Measurements from ENCODE around the gene WNT7A.

Gene WNT7A

DNA sequence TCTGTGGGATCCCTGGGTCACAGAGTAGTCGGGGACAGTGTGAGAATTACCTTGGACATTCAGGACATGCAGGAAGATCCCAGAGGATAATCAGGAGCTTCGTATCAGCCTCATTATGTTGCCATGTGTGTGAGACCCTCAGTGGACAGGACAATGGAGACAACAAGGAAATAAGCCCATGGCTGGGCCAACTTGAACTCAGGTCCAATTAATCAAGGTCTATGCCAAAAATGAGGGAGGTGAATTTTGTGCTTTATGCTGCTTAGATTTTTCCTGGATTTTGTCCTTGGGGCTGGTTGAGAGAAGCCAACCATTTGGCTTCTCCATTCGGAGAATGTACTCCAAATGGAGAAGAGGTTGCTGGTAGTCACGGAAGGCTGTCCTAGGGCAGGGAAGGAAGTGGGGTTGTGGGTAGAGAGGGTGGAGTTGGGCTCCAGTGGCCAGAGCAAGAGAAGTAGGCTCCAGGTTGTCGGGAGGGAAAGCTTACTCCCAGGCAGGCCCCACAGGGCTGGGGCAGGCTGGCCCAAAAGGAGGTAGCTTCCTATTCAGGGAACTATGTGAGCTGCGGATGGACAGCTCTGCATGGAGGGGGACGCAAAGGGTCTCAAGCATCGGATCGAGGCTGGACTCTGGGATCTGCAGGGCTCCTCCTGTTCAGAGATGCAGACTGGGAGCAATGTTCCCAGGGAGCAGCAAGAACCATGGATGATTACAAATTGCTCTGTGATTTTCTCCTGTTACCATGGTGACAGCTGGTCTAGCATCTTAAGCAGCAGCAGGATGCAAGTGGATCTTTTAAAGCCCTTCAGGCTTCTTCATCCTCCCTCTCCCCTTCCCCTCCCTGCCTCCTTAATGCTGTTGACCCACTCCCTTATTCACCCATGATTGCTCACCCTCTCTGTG lies 91.1 kb downstream of the WNT7A start:
- no peaks in the 10 kb centered on the region for H4K20me1 ChIP-seq (ENCODE audit: insufficient read depth, low read length)

DNA sequence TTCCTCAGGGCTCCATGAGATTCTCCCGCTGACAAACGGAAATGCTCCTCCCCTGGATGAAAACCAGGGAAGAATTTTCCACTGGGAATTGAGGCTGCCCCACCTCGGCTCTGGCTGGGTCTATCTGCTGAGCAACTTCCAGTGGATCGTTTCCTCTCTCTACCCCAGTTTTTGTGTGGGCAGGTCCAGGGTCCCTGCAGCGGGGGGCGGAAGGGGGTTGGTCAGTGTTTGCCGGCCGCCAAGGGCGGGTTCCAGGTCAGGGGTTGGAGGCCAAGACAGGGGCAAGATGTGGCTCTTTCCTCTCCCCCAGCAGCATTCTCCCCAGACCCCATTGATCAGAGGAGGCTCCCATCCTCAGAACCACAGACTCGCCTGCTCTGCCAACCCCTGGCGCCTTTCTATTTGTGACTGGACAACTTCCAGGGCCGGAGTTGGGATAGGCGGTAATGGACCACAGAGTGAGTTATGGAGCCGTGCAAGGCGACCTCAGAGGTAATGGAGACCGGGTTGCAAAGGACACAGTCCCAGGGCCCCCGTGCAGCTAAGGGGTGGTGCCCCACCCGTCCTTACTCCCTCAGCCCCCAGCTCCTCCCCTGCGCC lies 92.2 kb downstream of the WNT7A start:
- no peak overlapping the region for H3K4me3 ChIP-seq (ENCODE audit: low read depth, low read length, poor library complexity, severe bottlenecking)
- no peaks in the 10 kb centered on the region for H3K79me2 ChIP-seq (ENCODE audit: insufficient read depth, low read length)
- H3K9me3 ChIP-seq (ENCODE audit: low read length): no peaks in the 10 kb centered on the region
- H3K27me3 ChIP-seq (ENCODE audit: insufficient read depth, low read length): peaks cover 3% of the 10 kb centered on the region; the same call in 1 of the 2 replicates
- no peaks in the 10 kb centered on the region for H3K9me2 ChIP-seq (ENCODE audit: low read depth, low read length)
- H2AFZ ChIP-seq (ENCODE audit: low read length): no peak overlapping the region
- TF ChIP-seq EZH2 (IDR thresholded peaks at IDR 0.05; ENCODE audit: borderline replicate concordance, low read length): no peak
- TF ChIP-seq, protein P1, sequence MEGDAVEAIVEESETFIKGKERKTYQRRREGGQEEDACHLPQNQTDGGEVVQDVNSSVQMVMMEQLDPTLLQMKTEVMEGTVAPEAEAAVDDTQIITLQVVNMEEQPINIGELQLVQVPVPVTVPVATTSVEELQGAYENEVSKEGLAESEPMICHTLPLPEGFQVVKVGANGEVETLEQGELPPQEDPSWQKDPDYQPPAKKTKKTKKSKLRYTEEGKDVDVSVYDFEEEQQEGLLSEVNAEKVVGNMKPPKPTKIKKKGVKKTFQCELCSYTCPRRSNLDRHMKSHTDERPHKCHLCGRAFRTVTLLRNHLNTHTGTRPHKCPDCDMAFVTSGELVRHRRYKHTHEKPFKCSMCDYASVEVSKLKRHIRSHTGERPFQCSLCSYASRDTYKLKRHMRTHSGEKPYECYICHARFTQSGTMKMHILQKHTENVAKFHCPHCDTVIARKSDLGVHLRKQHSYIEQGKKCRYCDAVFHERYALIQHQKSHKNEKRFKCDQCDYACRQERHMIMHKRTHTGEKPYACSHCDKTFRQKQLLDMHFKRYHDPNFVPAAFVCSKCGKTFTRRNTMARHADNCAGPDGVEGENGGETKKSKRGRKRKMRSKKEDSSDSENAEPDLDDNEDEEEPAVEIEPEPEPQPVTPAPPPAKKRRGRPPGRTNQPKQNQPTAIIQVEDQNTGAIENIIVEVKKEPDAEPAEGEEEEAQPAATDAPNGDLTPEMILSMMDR (IDR thresholded peaks at IDR 0.05; ENCODE audit: low read length): no peak
- no peak overlapping the region for H3K4me2 ChIP-seq (ENCODE audit: low read length)
- H3K36me3 ChIP-seq (ENCODE audit: insufficient read depth, low read length): no peaks in the 10 kb centered on the region
- no peaks in the 10 kb centered on the region for H3K4me1 ChIP-seq (ENCODE audit: insufficient read depth, low read length, severe bottlenecking)
- H3K27ac ChIP-seq (ENCODE audit: low read depth, low read length, poor library complexity, severe bottlenecking): no peak overlapping the region
- H4K20me1 ChIP-seq (ENCODE audit: insufficient read depth, low read length): no peaks in the 10 kb centered on the region
- H3F3A ChIP-seq (ENCODE audit: insufficient read depth, low read length): no peaks in the 10 kb centered on the region
- H3K9ac ChIP-seq (ENCODE audit: low read length): no peak overlapping the region

More for the DNA sequence above, 91.1 kb downstream of the WNT7A start:
- no peak overlapping the region for H3K27ac ChIP-seq (ENCODE audit: low read depth, low read length, poor library complexity, severe bottlenecking)
- TF ChIP-seq, protein P1 (IDR thresholded peaks at IDR 0.05; ENCODE audit: low read length): no peak
- TF ChIP-seq EZH2 (IDR thresholded peaks at IDR 0.05; ENCODE audit: borderline replicate concordance, low read length): no peak
- peaks cover 5% of the 10 kb centered on the region; the same call in 1 of the 2 replicates for H3K27me3 ChIP-seq (ENCODE audit: insufficient read depth, low read length)
- H3F3A ChIP-seq (ENCODE audit: insufficient read depth, low read length): no peaks in the 10 kb centered on the region
- no peaks in the 10 kb centered on the region for H3K79me2 ChIP-seq (ENCODE audit: insufficient read depth, low read length)
- no peak overlapping the region for H3K4me3 ChIP-seq (ENCODE audit: low read depth, low read length, poor library complexity, severe bottlenecking)
- no peak overlapping the region for H2AFZ ChIP-seq (ENCODE audit: low read length)
- no peaks in the 10 kb centered on the region for H3K9me3 ChIP-seq (ENCODE audit: low read length)
- H3K9ac ChIP-seq (ENCODE audit: low read length): no peak overlapping the region
- no peaks in the 10 kb centered on the region for H3K36me3 ChIP-seq (ENCODE audit: insufficient read depth, low read length)
- H3K9me2 ChIP-seq (ENCODE audit: low read depth, low read length): no peaks in the 10 kb centered on the region
- H3K4me1 ChIP-seq (ENCODE audit: insufficient read depth, low read length, severe bottlenecking): no peaks in the 10 kb centered on the region
- H3K4me2 ChIP-seq (ENCODE audit: low read length): no peak overlapping the region

DNA sequence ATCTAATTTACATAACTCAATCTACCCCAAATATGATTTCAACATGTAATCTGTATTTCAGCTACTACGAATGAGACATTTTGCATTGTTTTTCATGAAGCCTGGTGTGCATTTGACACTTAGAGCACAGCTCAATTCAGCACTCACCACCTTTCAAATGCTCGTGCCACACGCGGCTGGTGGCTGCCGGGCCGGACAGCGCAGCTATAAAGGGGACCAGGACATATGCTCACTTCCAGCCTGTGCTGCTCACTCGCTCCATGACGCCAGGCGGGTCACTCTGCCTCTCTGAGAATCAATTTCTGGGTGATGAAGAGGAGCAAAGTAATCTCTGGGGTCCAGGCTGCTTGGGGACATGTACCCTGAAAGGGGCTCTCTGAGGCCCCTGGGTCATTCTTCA lies 93.1 kb downstream of the WNT7A start:
- H3K79me2 ChIP-seq (ENCODE audit: insufficient read depth, low read length): no peaks in the 10 kb centered on the region
- H3K4me2 ChIP-seq (ENCODE audit: low read length): no peak overlapping the region
- no peak overlapping the region for H3K4me3 ChIP-seq (ENCODE audit: low read depth, low read length, poor library complexity, severe bottlenecking)
- no peaks in the 10 kb centered on the region for H3F3A ChIP-seq (ENCODE audit: insufficient read depth, low read length)
- H3K9ac ChIP-seq (ENCODE audit: low read length): no peak overlapping the region
- H3K27ac ChIP-seq (ENCODE audit: low read depth, low read length, poor library complexity, severe bottlenecking): no peak overlapping the region
- H3K27me3 ChIP-seq (ENCODE audit: insufficient read depth, low read length): no peaks in the 10 kb centered on the region
- TF ChIP-seq, protein P1 (IDR thresholded peaks at IDR 0.05; ENCODE audit: low read length): no peak
- TF ChIP-seq EZH2 (IDR thresholded peaks at IDR 0.05; ENCODE audit: borderline replicate concordance, low read length): no peak
- no peaks in the 10 kb centered on the region for H3K9me3 ChIP-seq (ENCODE audit: low read length)
- H3K36me3 ChIP-seq (ENCODE audit: insufficient read depth, low read length): no peaks in the 10 kb centered on the region
- no peak overlapping the region for H2AFZ ChIP-seq (ENCODE audit: low read length)
- H3K4me1 ChIP-seq (ENCODE audit: insufficient read depth, low read length, severe bottlenecking): no peaks in the 10 kb centered on the region
- no peaks in the 10 kb centered on the region for H4K20me1 ChIP-seq (ENCODE audit: insufficient read depth, low read length)
- no peaks in the 10 kb centered on the region for H3K9me2 ChIP-seq (ENCODE audit: low read depth, low read length)

Data from OCI-LY1 (cell line).